Measurements from ENCODE around the gene IRS1.
A peak's percentile ranks its signal among the peaks of the same experiment; 100 is the strongest.

Gene IRS1

DNA sequence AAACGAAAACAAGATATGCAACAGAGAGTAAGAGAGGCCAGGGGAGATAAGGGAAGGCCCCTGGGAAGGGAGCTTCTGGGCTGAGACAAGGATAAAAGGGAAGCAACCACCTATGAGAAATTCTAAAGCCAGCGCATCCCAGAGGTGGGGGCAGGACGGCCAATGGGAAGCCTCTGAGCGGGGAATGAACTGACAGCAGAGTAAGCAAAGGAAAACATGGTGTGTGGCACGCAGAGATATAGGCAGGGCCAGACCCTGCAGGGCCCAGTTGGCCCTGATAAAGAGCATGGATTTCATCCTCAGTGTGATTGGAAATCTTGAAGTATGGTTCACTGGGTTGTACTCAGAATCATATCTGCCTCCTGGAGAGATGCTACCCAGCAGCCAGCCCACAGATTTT lies 78.7 kb downstream of the IRS1 start:
- no peak for DNase-seq

DNA sequence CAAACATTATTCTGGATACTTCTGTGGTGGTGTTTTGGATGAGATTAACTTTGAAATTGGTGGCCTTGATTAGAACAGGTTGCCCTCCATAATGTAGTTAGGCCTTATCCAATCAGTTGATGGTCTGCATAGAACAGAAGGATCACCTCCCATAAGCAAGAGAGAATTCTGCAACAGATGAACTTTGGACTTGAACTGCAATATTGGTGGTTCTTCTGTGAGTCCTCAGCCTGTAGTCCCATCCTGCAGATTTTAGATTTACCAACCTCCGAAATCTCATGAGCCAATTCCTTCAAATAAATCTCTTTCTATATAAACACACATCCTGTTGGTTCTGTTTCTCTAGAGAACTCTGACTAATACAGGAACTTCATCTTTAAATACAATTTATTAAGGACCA lies 81.9 kb downstream of the IRS1 start:
- DNase-seq: no peak

GRCh38 chr2:226716126-226716525 lies 83.5 kb downstream of the IRS1 start:
- no peak for DNase-seq

GRCh38 chr2:226715347-226715990 lies 84.2 kb downstream of the IRS1 start:
- DNase-seq: no peak

GRCh38 chr2:226712941-226713340 lies 86.7 kb downstream of the IRS1 start:
- no peak for DNase-seq

DNA sequence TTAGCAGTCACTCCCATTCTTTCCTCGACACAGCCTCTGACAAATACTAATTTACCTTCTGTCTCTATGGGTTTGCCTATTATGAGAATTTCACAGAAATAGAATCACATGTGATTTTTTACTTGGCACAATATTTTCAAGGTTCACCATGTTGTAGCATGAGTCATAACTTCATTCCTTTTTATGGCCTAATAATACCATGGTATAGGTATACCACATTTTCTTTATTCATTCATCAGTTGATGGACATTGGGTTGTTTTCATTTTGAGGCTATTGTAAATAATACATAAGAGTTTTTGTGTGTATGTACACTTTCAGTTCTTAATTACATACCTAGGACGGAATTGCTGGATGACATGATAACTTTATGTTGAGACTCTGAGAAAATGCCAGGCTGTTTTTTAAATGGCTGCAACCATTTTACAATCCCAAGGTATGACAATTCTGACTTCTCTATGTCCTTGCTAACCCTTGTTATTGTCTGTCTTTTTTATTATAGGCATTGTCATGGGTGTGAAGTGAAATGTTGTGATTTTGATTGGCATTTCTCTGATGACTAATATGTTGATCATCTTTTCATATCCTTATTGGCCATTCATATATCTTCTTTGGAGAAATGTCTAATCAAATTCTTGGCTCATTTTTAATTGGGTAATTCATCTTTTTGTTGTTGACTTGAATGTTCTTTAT lies 87.9 kb downstream of the IRS1 start:
- DNase-seq: no peak

GRCh38 chr2:226707499-226707898 lies 92.1 kb downstream of the IRS1 start:
- DNase-seq: no peak

DNA sequence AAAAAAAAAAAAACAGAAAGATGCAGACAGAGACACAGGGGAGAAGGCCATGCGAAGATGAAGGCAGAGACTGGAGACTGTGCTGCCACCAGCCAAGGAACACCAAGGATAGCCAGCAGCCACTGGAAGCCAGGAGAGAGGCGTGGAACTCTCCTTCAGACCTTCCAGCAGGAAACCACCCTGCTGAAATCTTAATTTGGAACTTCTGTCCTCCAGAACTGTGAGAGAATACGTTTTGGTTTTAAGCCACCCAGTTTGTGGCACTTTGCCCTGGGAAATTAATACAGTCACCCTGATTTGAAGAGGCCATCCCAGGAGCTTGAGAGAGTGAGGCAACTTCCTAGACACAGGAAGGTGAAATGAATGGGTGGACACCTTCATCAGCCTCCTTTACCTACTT lies 93.7 kb downstream of the IRS1 start:
- no peak for DNase-seq

DNA sequence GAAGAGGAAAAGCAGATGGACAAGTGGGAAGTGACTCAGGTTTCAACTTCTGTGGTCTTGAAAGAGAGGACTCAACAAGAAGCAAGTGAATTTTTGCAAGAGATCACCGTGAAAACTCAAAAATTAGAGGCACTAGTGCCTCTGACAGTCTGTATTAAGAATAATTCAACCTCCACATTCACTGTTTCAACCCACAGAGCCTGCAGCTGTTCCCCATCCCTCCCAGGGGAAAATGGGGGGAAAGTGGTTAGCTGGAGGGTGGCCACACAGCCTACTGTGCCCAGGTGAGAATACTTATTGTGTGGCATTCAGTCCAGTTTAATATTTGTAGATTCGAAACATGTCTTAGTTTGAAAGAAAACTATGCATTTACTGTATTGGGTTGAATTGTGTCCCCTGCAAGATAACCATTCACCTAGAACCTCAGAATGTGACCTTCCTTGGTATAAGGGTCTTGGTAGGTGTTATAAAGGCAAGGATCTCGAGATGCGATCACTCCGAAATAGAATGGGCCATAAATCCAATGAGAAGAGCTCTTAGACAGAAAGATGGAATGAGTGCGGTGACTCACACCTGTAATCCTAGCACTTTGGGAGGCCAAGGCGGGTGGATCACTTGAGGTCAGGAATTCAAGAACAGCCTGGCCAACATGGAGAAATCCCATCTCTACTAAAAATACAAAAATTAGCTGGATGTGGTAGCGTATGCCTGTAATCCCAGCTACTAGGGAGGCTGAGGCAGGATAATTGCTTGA lies 94.3 kb downstream of the IRS1 start:
- no peak for DNase-seq

DNA sequence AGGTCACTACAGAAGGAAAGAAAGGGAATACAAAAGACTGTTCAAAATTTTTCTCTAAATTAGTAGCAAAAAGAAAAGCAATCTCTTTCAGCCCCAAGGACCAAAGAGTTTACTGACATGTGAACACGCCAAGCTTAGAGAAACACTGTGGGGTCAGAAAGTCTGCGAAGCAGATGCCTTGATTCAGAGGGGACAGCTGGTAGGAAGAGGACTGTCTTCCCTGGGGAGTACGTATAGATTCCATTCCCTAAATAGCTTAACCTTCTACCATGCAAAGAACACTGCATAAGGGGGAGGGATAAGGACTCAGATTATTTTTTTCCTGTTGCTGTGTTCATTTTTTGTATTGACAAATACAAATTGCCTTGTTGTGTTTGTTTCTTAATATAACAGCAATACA lies 96.1 kb downstream of the IRS1 start:
- peak; percentile 88 for DNase-seq

- no peak for DNase-seq
These were observed 97.2 kb downstream of the IRS1 start for GRCh38 chr2:226702376-226702775.

- DNase-seq: peak; percentile 35
These were observed 98.6 kb downstream of the IRS1 start for GRCh38 chr2:226701052-226701451.

- peak; percentile 55 for DNase-seq
These were observed 100.3 kb downstream of the IRS1 start for GRCh38 chr2:226699321-226699720.

GRCh38 chr2:226698671-226699070 lies 100.9 kb downstream of the IRS1 start:
- DNase-seq: no peak

DNA sequence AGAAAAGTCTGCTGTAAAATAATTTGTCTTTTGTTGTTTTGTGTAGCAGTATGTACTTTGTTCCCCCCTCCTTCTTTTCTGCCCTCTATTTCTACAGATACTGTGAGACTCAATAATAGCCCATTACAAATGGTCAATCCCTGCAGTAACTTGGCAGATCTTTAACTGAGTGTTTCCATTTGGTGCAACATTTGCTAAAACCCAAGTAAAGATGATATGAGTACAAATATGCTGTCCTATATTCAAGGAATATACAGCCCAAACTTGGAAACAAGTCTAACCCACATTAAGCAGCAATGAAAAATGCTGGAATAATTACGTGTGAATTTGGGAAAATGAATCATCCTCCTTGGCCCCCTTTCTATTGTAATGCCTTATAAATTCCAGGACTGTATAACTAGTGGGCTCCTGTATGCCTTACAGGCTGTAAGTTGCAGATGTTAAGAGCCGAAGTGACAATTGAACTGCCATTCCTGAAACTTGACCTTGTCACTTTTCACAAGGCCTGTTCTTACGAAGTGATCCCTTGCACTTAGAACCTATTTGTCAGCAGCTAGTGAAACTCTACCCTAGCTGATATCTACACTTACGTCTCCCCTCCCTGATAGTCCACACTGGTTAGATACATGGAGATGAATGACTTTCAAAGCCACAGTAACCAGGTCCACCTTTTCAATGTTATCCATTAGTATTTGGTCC lies 104.9 kb downstream of the IRS1 start:
- no peak for DNase-seq

- DNase-seq: no peak
These were observed 105.5 kb downstream of the IRS1 start for GRCh38 chr2:226694149-226694548.

- no peak for DNase-seq
These were observed 106.1 kb downstream of the IRS1 start for GRCh38 chr2:226693521-226693920.

GRCh38 chr2:226692521-226693126 lies 107.0 kb downstream of the IRS1 start:
- DNase-seq: no peak

DNA sequence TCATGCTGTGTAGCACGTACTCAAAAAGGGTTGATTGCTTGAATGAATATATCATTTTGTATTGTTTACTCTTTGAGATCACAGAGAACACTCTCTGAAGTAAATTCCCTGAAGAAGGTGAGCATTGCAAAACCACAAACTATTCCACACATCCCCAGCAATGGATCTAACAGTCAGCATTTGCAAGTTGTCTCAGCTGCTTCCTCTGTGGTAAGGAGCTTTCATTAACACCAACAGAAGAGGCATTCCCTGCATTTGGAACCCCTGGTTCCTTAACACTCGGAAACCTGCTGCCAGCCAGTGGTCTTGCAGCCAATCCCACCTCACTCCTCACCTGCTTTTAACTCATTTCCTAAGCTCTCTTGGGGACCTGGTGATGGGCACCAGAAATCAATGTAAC lies 108.4 kb downstream of the IRS1 start:
- DNase-seq: no peak

- DNase-seq: no peak
These were observed 109.1 kb downstream of the IRS1 start for GRCh38 chr2:226690461-226691024.

GRCh38 chr2:226687641-226688253 lies 111.9 kb downstream of the IRS1 start:
- no peak for DNase-seq

- DNase-seq: no peak
These were observed 115.1 kb downstream of the IRS1 start for GRCh38 chr2:226684563-226684959.
